Activated CD8-positive, alpha-beta memory T cell treated with anti-CD3 and anti-CD28 coated beads, Interleukin-2, amount 50 U/mL, for 1 hour (primary cell): Measurements from ENCODE around the gene PRAMEF11.
"Not testable (repeated sequence)": the region's sequence is repeated elsewhere in the genome, so short reads cannot be mapped to it uniquely, and the experiment has no call there.

Experiments
- DNase-seq: peaks from one replicate; pipeline ENCODE4 v3.0.0-alpha.2; 2020; ENCODE audit errors: extremely low read depth

The PRAMEF11 gene

GRCh38 chr1:12831310-12831709 is at the start of gene PRAMEF11:
Gene PRAMEF11, minus strand, starts transcription at chr1:12831410. Its CDS starts 2,621 bp downstream, at chr1:12828789.
- DNase-seq, result not testable (repeated sequence)

- not testable (repeated sequence) for DNase-seq
Observed at GRCh38 chr1:12878453-12878852, 47.2 kb upstream of the PRAMEF11 start.

- not testable (repeated sequence) for DNase-seq
Observed at GRCh38 chr1:12863131-12863880, 32.1 kb upstream of the PRAMEF11 start.

- not testable (repeated sequence) for DNase-seq
Observed at GRCh38 chr1:12856786-12857185, 25.6 kb upstream of the PRAMEF11 start, which contains the start of gene PRAMEF2. Gene PRAMEF2, plus strand, starts transcription at chr1:12857086. Its CDS starts 1,924 bp downstream, at chr1:12859010.

GRCh38 chr1:12851779-12852178 is 20.6 kb upstream of the PRAMEF11 start:
- DNase-seq, result no peak

- DNase-seq, result not testable (repeated sequence)
Observed at GRCh38 chr1:12848620-12849019, 17.4 kb upstream of the PRAMEF11 start, which contains the start of gene HNRNPCL1. Gene HNRNPCL1, minus strand, starts transcription at chr1:12848720. Its CDS starts 431 bp downstream, at chr1:12848289.

- DNase-seq, result not testable (repeated sequence)
Observed at GRCh38 chr1:12833251-12833650, 2.0 kb upstream of the PRAMEF11 start.

- DNase-seq, result not testable (repeated sequence)
Observed at GRCh38 chr1:12819061-12819460, 12.1 kb downstream of the PRAMEF11 start.

- DNase-seq, result no peak
Observed at GRCh38 chr1:12811409-12811784, 19.8 kb downstream of the PRAMEF11 start.

GRCh38 chr1:12810691-12811408 is 20.4 kb downstream of the PRAMEF11 start:
- no peak for DNase-seq

- DNase-seq, result no peak
Observed at GRCh38 chr1:12809933-12810332, 21.3 kb downstream of the PRAMEF11 start.

GRCh38 chr1:12799730-12800129 is 31.5 kb downstream of the PRAMEF11 start:
- no peak for DNase-seq

GRCh38 chr1:12798911-12799310 is 32.3 kb downstream of the PRAMEF11 start:
- DNase-seq, result no peak

- not testable (repeated sequence) for DNase-seq
Observed at GRCh38 chr1:12791097-12791496, 40.1 kb downstream of the PRAMEF11 start, which contains the start of gene PRAMEF1. Gene PRAMEF1, plus strand, starts transcription at chr1:12791397. Its CDS starts 1,831 bp downstream, at chr1:12793228.

- not testable (repeated sequence) for DNase-seq
Observed at GRCh38 chr1:12784729-12785128, 46.5 kb downstream of the PRAMEF11 start.

- not testable (repeated sequence) for DNase-seq
Observed at GRCh38 chr1:12783783-12784182, 47.4 kb downstream of the PRAMEF11 start.

- not testable (repeated sequence) for DNase-seq
Observed at GRCh38 chr1:12781488-12781887, 49.7 kb downstream of the PRAMEF11 start.

GRCh38 chr1:12778907-12779306 is 52.3 kb downstream of the PRAMEF11 start:
- DNase-seq, result no peak

- no peak for DNase-seq
Observed at GRCh38 chr1:12778061-12778460, 53.1 kb downstream of the PRAMEF11 start.

GRCh38 chr1:12776801-12777557 is 54.2 kb downstream of the PRAMEF11 start:
- DNase-seq, result no peak

GRCh38 chr1:12775443-12775842 is 55.8 kb downstream of the PRAMEF11 start:
- no peak for DNase-seq
